PC-3 (cell line): ENCODE results near the gene MACROD2. TPM values are rescaled to one million over a fixed set of nuclear protein-coding genes. Genes with fewer than 3 reads are reported as not detected.
A peak's percentile ranks its signal among the peaks of the same experiment; 100 is the strongest.

Source experiments
- ATAC-seq: fragments of 200-7000 bp; cut with Tn5 transposase; 2 replicates; pipeline ENCODE4 v1.9.1; 2020; ENCODE audit warnings: mild to moderate bottlenecking, moderate library complexity
- BruUV-seq: library from RNA; stranded (reverse); fragments of 400-500 nt; replicated peaks from 2 replicates; lab custom pipeline; 2021; lab: Mats Ljungman, UMichigan
- CTCF ChIA-PET: fragments of 300-600 bp; sonication (Branson Sonifier 250); formaldehyde crosslinking; loops from one replicate; lab custom pipeline; 2022; ENCODE audit warnings: antibody characterized with exemption; lab: Charles Lee
- POLR2A ChIA-PET: fragments of 300-600 bp; sonication (Branson Sonifier 250); formaldehyde crosslinking; loops from one replicate; lab custom pipeline; 2022; ENCODE audit warnings: antibody characterized with exemption; ENCODE audit not compliant: unreplicated experiment; lab: Charles Lee
- DNase-seq: peaks from one replicate; pipeline ENCODE4 v3.0.0-alpha.2; 2015
- H2AFZ ChIP-seq: fragments of 300-600 bp; sonication (generic); 2 replicates; pipeline ENCODE4 v1.6.0; 2016; ENCODE audit warnings: antibody characterized with exemption, low read length
- H3F3A ChIP-seq: fragments of 300-600 bp; sonication (generic); one replicate; pipeline ENCODE4 v1.6.0; 2017; ENCODE audit warnings: antibody characterized with exemption, low read length, control low read depth, mild to moderate bottlenecking; ENCODE audit not compliant: unreplicated experiment
- H3K27ac ChIP-seq: fragments of 300-600 bp; sonication (generic); 2 replicates; pipeline ENCODE4 v1.5.1; 2016; ENCODE audit warnings: mild to moderate bottlenecking, low read length
- H3K27me3 ChIP-seq: fragments of 300-600 bp; sonication (generic); 2 replicates; pipeline ENCODE4 v1.6.1; 2016; ENCODE audit warnings: low read length, mixed read lengths
- H3K36me3 ChIP-seq: fragments of 300-600 bp; sonication (generic); 2 replicates; pipeline ENCODE4 v1.6.1; 2016; ENCODE audit warnings: low read depth, mixed run types, low read length, mixed read lengths
- H3K4me1 ChIP-seq: fragments of 300-600 bp; sonication (generic); 2 replicates; pipeline ENCODE4 v1.5.1; 2016; ENCODE audit warnings: low read length; ENCODE audit not compliant: insufficient read depth
- H3K4me2 ChIP-seq: fragments of 300-600 bp; sonication (generic); 2 replicates; pipeline ENCODE4 v1.6.0; 2016; ENCODE audit warnings: low read length
- H3K4me3 ChIP-seq: fragments of 300-600 bp; sonication (generic); 2 replicates; pipeline ENCODE4 v1.5.1; 2016; ENCODE audit warnings: mild to moderate bottlenecking, low read length, mixed read lengths
- H3K79me2 ChIP-seq: fragments of 300-600 bp; sonication (generic); 2 replicates; pipeline ENCODE4 v1.6.1; 2017; ENCODE audit warnings: low read length, mixed read lengths
- H3K9ac ChIP-seq: fragments of 300-600 bp; sonication (generic); 2 replicates; pipeline ENCODE4 v1.6.0; 2016; ENCODE audit warnings: mild to moderate bottlenecking, low read length
- H3K9me2 ChIP-seq: fragments of 300-600 bp; sonication (generic); replicated peaks from 2 replicates; pipeline ENCODE4 v1.6.1; 2016; ENCODE audit warnings: mixed run types, low read length, mixed read lengths
- H3K9me3 ChIP-seq: fragments of 300-600 bp; sonication (generic); 2 replicates; pipeline ENCODE4 v1.6.1; 2016; ENCODE audit warnings: low read length, mixed read lengths
- H4K20me1 ChIP-seq: fragments of 300-600 bp; sonication (generic); 2 replicates; pipeline ENCODE4 v1.6.1; 2016; ENCODE audit warnings: low read length, mixed read lengths
- CTCF ChIP-seq: fragments of 300-600 bp; sonication (generic); conservative IDR thresholded peaks from 2 replicates; pipeline ENCODE4 v1.5.1; 2017; ENCODE audit warnings: antibody characterized with exemption, low read depth, mild to moderate bottlenecking, low read length
- EZH2 ChIP-seq: fragments of 300-600 bp; sonication (generic); IDR thresholded peaks from one replicate; pipeline ENCODE4 v1.6.1; 2017; ENCODE audit warnings: antibody characterized with exemption, mild to moderate bottlenecking, low read length; ENCODE audit not compliant: unreplicated experiment
- EZH2phosphoT487 ChIP-seq: fragments of 300-600 bp; sonication (generic); IDR thresholded peaks from 2 replicates; pipeline ENCODE4 v1.6.1; 2018; ENCODE audit warnings: mild to moderate bottlenecking, antibody characterized with exemption, low read length, borderline replicate concordance
- intact Hi-C: fragments of 100-400 bp; cut with micrococcal nuclease; formaldehyde crosslinking; loops from 2 replicates; pipeline ENCODE4 v1.9.0; 2023
- total RNA-seq: library from RNA; depleted of rRNA; stranded (reverse); fragments of >200 nt; gene quantifications from 2 replicates; pipeline ENCODE4 v1.2.3, GENCODE V29; 2014

Gene MACROD2
- total RNA-seq, 1 experiment from 2014 or later: 3.1 TPM

- no peak overlapping the region for H2AFZ ChIP-seq
- H3K79me2 ChIP-seq: no peaks in the 10 kb centered on the region
- ChIA-PET CTCF (no interaction called here), POLR2A (no interaction called here)
- H3K9me2 ChIP-seq: no peaks in the 10 kb centered on the region
- no peak overlapping the region for H3K9ac ChIP-seq
- TF ChIP-seq EZH2 (no peak), EZH2phosphoT487 (no peak)
- H3K36me3 ChIP-seq: no peaks in the 10 kb centered on the region
- H3K4me2 ChIP-seq: no peak overlapping the region
- intact Hi-C loops: no loop called here
- no peaks in the 10 kb centered on the region for H3F3A ChIP-seq
- H3K9me3 ChIP-seq: no peaks in the 10 kb centered on the region
- no peaks in the 10 kb centered on the region for H4K20me1 ChIP-seq
- peaks cover 14% of the 10 kb centered on the region for H3K4me1 ChIP-seq
- H3K27me3 ChIP-seq: no peaks in the 10 kb centered on the region
- no peak overlapping the region for H3K27ac ChIP-seq
- DNase-seq: no peak
- ATAC-seq: no peak
- no peak overlapping the region for H3K4me3 ChIP-seq
- no TSS peak for BruUV-seq
Measured at GRCh38 chr20:14282140-14282539, 286.8 kb downstream of the MACROD2 start.

- Histone ChIP-seq H3K4me2 (no peak overlapping the region), H2AFZ (no peak overlapping the region), H3K9ac (no peak overlapping the region), H4K20me1 (no peaks in the 10 kb centered on the region), H3K9me2 (no peaks in the 10 kb centered on the region), H3K27me3 (no peaks in the 10 kb centered on the region), H3K79me2 (no peaks in the 10 kb centered on the region), H3K4me1 (peaks cover 32% of the 10 kb centered on the region), H3F3A (no peaks in the 10 kb centered on the region), H3K9me3 (no peaks in the 10 kb centered on the region), H3K27ac (no peak overlapping the region), H3K4me3 (no peak overlapping the region), H3K36me3 (no peaks in the 10 kb centered on the region)
- BruUV-seq: no TSS peak
- CTCF ChIA-PET: no interaction called here
- ATAC-seq (no peak), DNase-seq (no peak)
- POLR2A ChIA-PET: no interaction called here
- intact Hi-C loops: no loop called here
- TF ChIP-seq EZH2 (no peak), CTCF (no peak), EZH2phosphoT487 (no peak)
Measured at GRCh38 chr20:14284443-14284842, 289.1 kb downstream of the MACROD2 start.

- peaks cover 46% of the 10 kb centered on the region for H3K4me1 ChIP-seq
- TF ChIP-seq CTCF (no peak), EZH2 (no peak), EZH2phosphoT487 (no peak)
- H3K79me2 ChIP-seq: no peaks in the 10 kb centered on the region
- H3K4me3 ChIP-seq: no peak overlapping the region
- H3K36me3 ChIP-seq: no peaks in the 10 kb centered on the region
- peak overlapping the region; percentile 64 for H3K4me2 ChIP-seq
- TSS peak; percentile 72 for BruUV-seq
- H3K27ac ChIP-seq: peak overlapping the region; percentile 97
- peak overlapping the region; percentile 83 for H3K9ac ChIP-seq
- H3K27me3 ChIP-seq: no peaks in the 10 kb centered on the region
- POLR2A ChIA-PET: interaction anchor here (0.6 kb wide), 1 partner anchor 643 kb away, joined by 3 read pairs; no protein-coding TSS in a partner anchor
- DNase-seq (peak; percentile 99), ATAC-seq (peak; percentile 97)
- no peaks in the 10 kb centered on the region for H4K20me1 ChIP-seq
- H3F3A ChIP-seq: no peaks in the 10 kb centered on the region
- H3K9me2 ChIP-seq: no peaks in the 10 kb centered on the region
- no peaks in the 10 kb centered on the region for H3K9me3 ChIP-seq
- intact Hi-C loops: no loop called here
- peak overlapping the region; percentile 58 for H2AFZ ChIP-seq
- CTCF ChIA-PET: no interaction called here
Measured at GRCh38 chr20:14288341-14289330, 293.3 kb downstream of the MACROD2 start.
